ENCODE measurements around the gene RAB1A.
A peak's percentile ranks its signal among the peaks of the same experiment; 100 is the strongest.
"Not testable (repeated sequence)": the region's sequence is repeated elsewhere in the genome, so short reads cannot be mapped to it uniquely, and the experiment has no call there.

RAB1A gene

GRCh38 chr2:65129826-65130663 lies at the start of gene RAB1A:
RAB1A (minus strand) TSS chr2:65130106; CDS start chr2:65129915, 191 bp downstream.
- DNase-seq (ENCODE audit: low read depth, low spot score) = peak; percentile 98

DNA sequence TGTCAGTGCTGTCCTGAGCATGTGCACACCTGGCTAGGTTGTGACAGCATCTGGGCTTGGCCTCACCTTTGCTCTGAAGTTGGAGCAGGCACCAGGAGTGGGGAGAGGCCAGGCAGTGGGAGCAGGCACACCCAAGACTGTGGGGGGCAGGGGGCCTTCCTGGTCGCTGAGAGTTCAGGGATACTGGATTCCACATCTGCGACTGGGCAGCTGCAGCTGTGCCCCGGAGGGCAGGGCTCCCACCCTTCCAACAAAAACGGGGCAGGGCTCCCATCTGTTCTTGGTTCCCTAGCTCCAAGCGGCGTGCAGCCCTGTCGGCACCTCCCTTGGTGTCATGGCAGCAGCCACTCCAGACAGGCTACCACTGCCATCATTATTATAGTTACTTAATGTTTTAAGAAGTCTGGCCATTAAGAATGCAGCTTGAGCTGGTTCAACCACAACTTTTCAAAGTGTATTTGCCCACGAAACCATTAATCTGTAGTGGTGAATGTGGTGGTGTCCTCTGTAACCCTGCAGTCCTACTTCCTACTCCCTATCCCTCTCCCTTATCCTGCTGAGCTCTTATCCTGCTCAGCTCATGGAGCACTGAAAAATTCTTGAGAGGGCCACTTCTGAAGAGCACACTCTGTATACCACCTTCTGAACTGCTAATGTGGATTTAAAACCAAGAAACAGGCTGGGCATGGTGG lies 48.0 kb upstream of the RAB1A start:
- no peak for DNase-seq (ENCODE audit: low read depth, low spot score)

GRCh38 chr2:65175894-65176530 lies 46.1 kb upstream of the RAB1A start:
- no peak for DNase-seq (ENCODE audit: low read depth, low spot score)

DNA sequence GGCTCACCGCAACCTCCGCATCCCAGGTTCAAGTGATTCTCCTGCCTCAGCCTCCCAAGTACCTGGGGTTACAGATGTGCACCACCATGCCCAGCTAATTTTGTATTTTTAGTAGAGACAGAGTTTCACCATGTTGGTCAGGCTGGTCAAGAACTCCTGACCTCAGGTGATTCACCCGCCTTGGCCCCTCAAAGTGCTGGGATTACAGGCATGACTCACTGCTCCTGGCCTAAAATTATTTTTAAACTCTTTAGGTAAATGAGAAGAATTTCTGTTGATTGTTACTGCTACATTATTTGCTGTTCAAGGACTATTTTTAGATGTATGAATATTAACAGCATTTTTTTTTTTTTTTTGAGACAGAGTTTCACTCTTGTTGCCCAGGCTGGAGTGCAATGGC lies 44.1 kb upstream of the RAB1A start:
- not testable (repeated sequence) for DNase-seq (ENCODE audit: low read depth, low spot score)

DNA sequence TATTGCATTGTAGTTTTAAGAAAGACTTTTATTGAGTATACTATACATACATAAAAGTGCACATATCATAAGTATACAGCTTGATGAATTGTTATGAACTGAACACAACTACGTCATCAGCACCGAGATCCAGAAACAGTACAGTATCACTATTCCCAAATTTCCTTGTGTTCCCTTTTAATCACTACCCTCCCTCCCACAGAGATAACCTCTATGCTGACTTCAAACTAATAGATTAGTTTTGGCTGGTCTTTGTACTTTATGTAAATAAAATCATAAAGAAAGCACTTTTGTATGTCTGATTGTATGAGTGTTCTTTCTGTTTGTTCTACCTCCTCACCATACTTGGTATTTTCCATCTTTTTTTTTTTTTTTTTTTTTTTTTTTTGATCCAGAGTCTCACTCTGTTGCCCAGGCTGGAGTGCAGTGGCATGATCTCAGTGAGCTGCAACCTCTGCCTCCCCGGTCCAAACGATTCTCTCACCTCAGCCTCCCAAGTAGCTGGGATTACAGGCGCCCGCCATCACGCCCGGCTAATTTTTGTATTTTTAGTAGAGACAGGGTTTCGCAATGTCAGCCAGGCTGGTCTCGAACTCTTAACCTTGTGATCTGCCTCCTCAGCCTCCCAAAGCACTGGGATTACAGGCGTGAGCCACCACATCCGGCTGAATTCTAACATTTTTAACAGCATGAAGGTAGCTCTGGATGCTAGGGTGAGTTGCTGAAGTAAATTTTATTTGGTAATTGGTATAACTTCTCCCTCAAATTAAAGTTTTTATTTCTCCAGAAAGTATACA lies 43.3 kb upstream of the RAB1A start:
- no peak for DNase-seq (ENCODE audit: low read depth, low spot score)

DNA sequence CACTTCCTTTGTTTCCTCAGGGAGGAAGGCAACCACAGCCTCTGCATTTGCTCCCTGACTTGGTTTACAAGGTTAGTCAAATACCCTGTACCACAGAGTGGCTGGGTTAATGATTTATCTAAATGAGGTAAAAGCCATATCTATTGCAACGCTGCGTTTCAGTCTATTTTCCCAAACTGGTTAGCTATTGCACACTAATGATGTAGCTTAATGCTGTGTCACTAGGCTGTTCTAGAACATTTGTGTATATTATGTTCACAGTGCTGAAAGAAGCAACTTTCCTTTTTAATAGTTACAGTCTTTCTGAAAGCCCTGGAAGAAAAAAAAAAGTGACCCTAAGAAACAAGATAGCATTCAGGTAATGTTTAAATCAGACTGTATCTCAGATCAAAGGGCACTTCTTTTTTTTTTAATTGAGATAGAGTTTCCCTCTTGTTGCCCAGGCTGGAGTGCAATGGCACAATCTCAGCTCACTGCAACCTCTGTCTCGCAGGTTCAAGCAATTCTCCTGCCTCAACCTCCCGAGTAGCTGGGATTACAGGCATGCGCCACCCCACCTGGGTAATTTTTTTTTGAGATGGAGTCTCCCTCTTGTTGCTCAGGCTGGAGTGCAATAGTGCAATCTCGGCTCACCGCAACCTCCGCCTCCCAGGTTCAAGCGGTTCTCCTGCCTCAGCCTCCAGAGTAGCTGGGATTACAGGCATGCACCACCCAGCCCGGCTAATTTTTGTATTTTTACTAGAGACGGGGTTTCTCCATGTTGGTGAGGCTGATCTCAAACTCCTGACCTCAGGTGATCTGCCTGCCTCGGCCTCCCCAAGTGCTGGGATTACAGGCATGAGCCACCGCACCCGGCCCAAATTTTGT lies 40.9 kb upstream of the RAB1A start:
- not testable (repeated sequence) for DNase-seq (ENCODE audit: low read depth, low spot score)

DNA sequence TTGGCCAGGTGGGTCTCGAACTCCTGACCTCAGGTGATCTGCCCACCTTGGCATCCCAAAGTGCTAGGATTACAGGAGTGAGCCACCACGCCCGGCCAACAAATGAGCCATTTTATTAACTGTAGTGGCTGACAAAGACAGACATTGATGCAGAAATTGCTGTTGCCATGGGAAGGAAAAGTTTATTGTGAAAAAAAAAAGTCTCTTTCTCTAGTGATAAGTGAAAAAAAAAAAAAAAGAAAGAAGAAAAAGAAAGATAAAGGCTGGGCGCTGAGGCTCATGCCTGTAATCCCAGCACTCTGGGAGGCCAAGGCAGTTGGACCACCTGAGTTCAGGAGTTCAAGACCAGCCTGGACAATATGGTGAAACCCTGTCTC lies 39.8 kb upstream of the RAB1A start:
- no peak for DNase-seq (ENCODE audit: low read depth, low spot score)

DNA sequence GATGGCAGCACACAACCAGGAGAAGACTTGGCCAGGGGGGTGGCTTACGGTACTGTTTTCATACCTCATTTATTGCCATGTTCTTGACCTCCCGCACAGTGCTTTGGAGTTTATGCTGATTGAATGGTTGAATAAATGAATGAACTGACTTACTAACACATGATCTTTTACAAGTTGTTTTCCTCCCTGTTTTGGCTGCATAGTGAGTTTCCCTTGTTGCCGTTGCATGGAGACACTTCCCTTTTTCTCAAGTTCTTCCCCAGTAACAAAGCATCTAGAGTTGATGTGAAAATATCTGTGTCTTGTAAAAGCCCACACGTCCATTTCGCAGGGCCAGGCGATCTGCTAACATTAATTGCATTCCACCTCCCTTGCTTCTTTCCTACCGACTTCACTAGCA lies 35.7 kb upstream of the RAB1A start:
- DNase-seq (ENCODE audit: low read depth, low spot score) = no peak

- no peak for DNase-seq (ENCODE audit: low read depth, low spot score)
These were observed 34.6 kb upstream of the RAB1A start for GRCh38 chr2:65164426-65164891.

DNA sequence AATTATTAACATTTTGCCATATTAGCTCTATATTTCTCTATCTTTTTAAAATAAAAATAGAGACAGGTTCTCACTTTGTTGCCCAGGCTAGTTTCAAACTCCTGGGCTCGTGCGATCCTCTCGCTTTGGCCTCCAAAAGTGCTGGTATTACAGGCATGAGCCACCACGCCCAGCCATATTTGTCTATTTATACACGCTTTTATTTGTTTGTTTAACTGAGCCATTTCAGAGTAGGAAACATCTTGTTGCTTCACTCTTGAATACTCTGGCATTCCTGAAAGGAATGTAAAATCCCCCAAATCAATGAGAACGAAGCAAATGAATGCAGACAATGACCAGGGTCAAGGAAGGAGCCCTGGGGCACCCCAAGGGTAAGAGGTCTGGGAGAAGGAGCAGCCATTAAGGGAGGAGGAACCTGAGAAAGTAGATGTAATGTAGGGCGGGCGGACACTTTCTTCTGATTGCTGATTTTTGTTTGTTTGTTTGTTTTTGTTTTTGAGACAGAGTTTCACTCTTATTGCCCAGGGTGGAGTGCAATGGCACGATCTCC lies 31.7 kb upstream of the RAB1A start:
- DNase-seq (ENCODE audit: low read depth, low spot score) = no peak

DNA sequence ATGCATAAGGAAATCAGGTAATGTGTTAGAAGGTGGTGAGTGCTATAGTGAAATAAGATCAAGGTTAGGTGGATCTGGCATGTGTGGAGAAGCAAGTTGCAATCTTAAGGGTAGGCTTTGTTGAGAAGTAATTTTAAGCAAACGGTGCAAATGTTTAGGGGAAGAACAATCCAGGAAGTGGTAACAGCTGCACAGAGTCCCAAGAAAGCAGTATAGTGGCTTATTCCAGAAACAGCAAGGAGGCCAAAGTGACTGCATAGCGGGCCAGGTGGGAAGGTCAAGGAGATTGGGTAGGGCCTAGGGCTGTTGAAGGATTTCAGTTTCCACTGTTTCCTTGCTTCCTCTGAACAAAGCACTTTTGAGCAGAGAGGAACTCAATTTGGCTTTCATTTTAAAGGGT lies 30.0 kb upstream of the RAB1A start:
- DNase-seq (ENCODE audit: low read depth, low spot score) = no peak

DNA sequence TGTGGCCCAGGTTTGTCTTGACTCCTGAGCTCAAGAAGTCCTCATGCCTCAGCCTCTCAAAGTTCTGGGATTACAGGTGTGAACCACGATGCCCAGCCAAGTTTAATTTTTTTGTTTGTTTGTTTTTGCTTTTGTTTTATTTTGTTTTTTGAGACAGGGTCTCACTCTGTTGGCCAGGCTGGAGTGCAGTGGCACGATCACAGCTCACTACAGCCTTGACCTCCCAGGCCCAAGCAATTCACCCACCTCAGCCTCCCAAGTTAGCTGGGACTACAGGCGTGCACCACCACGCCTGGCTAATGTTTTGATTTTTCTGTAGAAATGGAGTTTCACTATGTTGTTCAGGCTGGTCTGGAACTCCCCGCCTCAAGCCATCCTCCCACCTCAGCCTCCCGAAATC lies 29.4 kb upstream of the RAB1A start:
- DNase-seq (ENCODE audit: low read depth, low spot score) = no peak

DNA sequence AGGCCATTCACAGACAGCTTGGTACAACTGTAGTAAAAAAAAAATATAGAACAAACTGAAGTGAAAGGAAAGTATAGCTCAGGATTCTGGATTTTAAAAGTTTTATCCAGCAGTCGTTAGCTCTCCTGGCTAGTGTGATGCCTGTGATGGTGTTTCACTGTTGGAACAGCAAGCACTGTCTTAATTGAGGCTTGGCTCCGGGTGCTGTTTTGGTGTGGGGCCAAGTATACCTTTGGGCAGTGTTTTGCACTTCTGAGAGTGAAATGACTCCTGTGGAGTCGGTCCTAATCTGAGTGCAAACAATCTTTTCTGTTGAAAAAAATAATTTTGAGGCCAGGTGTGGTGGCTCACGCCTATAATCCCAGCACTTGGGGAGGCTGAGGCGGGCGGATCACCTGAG lies 28.7 kb upstream of the RAB1A start:
- no peak for DNase-seq (ENCODE audit: low read depth, low spot score)

GRCh38 chr2:65157856-65158255 lies 27.9 kb upstream of the RAB1A start:
- DNase-seq (ENCODE audit: low read depth, low spot score) = not testable (repeated sequence)

DNA sequence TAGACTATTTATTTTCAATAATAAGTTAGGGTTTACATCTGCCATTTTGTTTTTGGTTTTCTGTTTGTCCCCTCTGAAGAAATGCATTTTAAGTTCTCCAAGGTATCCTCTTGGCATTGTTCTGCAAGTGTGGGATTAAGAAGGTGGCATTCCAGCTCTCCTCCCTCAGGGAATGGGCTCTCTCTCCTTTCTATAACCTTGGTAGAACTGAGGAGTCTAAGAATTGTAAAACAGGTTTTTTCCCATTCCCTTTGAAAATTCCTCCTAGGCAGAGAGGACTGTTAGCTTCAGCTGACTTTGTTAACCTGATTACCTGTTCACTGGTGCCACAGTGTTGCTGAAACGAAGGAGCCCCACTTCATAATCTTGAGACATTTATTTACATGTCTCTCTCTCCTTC lies 26.1 kb upstream of the RAB1A start:
- DNase-seq (ENCODE audit: low read depth, low spot score) = no peak

- no peak for DNase-seq (ENCODE audit: low read depth, low spot score)
These were observed 23.6 kb upstream of the RAB1A start for GRCh38 chr2:65153515-65153914.

- DNase-seq (ENCODE audit: low read depth, low spot score) = no peak
These were observed 16.2 kb upstream of the RAB1A start for GRCh38 chr2:65146078-65146477.

GRCh38 chr2:65144571-65144970 lies 14.7 kb upstream of the RAB1A start:
- no peak for DNase-seq (ENCODE audit: low read depth, low spot score)

DNA sequence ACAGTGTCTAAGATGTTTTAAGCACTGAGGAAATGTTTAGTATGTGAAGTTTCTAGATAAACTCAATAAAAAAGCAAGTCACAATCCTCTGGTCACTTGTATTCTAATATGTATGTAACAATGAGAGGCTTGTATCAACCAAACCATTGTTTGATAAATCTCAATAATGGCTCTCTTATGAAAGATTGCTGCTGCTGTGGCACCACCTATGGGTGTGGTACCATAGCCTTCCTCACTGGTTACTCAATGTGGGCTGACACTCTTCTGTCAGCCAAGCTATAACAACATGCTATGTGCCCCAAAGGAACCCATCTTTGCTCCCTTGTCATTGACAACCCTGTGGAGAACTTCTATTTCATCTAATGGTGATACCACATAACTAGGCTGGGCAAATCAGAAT lies 12.6 kb upstream of the RAB1A start:
- no peak for DNase-seq (ENCODE audit: low read depth, low spot score)

DNA sequence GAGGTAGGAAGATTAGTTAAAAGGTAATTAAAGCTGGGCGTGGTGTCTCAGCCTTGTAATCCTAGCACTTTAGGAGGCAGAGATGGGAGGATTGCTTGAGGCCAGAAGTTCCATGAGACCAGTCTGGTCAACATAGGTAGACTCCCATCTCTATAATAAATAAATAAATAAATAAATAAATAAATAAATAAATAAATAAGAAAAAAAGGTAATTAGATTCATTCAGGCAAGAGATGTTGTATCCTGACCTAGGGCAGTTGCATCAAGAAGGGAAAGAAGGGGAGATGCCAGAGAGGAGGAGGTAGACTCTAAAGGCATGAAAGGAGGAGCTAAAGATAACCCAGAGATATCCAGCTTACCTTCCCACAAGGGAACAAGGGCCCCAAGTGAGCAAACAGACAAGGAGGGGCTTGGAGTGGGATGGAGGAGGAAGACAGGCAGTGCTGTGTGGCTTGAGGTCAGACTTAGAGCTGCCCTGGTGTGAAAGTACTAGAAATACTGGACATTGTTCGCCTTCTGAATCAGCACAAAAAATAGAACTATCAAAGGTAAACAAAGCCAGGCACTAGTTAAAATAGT lies 7.4 kb upstream of the RAB1A start:
- DNase-seq (ENCODE audit: low read depth, low spot score) = no peak
